Peyer's patch (tissue), 4 donors: ENCODE data around the gene PRSS57.

Source experiments
- CTCF ChIP-seq, 6 experiments: fragments of 450-650 bp in 4 of 6; fragments of 200-600 bp in 2 of 6; sonication (generic) in 1 of 6; IDR thresholded peaks; one replicate each; pipeline ENCODE4 v1.5.1; 2017 to 2019; ENCODE audit warnings: antibody characterized with exemption in 6 of 6, mild to moderate bottlenecking in 3 of 6, moderate library complexity in 1 of 6
- POLR2A ChIP-seq, 2 donors: fragments of 450-650 bp; IDR thresholded peaks; one replicate each; pipeline ENCODE4 v1.5.1; 2017; ENCODE audit warnings: antibody characterized with exemption in 2 of 2, mild to moderate bottlenecking in 2 of 2, moderate library complexity in 2 of 2

GRCh38 chr19:678791-679388 lies 16.4 kb downstream of the PRSS57 start:
- no peak for TF ChIP-seq CTCF (IDR thresholded peaks at IDR 0.05)
- TF ChIP-seq POLR2A (IDR thresholded peaks at IDR 0.05): no peak
